A375 (cell line): ENCODE data around the gene MAML2. TPM values are rescaled to one million over a fixed set of nuclear protein-coding genes. Genes with fewer than 3 reads are reported as not detected.

ENCODE experiments used
- small RNA-seq: library from RNA; depleted of rRNA; stranded (forward); fragments of <200 nt; gene quantifications from one replicate; pipeline ENCODE3, GENCODE V24; 2014
- total RNA-seq: library from RNA; depleted of rRNA; stranded (reverse); fragments of >200 nt; shearing (Covaris generic); gene quantifications from 2 replicates; pipeline ENCODE4 v1.2.3, GENCODE V29; 2014; rRNA removed

Gene MAML2
- total RNA-seq, result 15.1 and 17.9 TPM in 2 replicates

DNA sequence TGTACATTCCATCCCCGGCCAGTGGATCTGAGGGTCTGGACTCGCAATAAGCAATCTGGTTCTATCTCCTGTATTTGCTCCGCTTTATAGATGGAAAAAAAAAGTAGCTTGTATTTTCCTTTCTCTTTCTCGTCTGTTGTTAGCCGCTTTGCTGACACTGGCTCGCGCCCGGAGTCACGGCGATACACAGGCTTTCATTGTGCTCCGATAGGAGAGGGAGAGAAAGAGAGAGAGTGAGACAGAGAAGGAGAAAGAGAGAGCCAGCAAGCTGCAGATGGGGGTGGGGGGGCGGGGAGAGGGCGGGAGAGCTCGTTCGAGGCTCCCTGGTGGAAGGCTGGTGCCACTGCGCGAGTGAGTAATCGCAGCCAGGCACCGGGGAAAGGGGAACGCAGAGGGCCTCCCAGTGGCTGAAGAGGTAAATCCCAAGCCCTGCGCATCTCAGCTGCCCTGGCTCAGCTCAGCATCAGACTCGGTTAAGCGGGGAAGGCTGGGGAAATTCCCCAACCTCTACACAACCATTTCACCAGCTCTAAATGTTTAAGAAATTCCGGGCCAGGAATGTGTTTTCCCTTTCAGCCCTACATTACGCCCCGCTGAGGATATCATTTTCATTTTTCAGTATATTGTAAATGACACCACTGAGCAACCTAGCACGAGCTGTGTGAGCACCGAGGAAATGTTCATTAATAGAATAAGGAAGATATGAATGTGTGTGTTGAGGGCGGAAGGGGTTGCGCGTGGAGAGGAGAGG, at the start of gene MAML2:
TSS of gene MAML2 (minus strand) at position 235 of the 751 bp plus-strand sequence. CDS start 1,300 bp downstream, outside the sequence.

GRCh38 chr11:96389720-96390487, 46.9 kb upstream of the MAML2 start, which contains the start of the genes CCDC82 and JRKL:
TSS of gene CCDC82 (minus strand) at chr11:96389912. CDS start at chr11:96384747, 5,165 bp downstream.
TSS of gene JRKL (plus strand) at chr11:96390013. CDS start at chr11:96390650, 637 bp downstream.

Small RNAs within 50 kb of the gene (small RNA-seq; reads per million reads assigned to genes)
- gene MIR1260B, result not detected

Other genes with a start within 250 kb of the MAML2 start
- gene CCDC82, start 46.7 kb upstream of the MAML2 start, total RNA-seq, result 22.7 and 24.7 TPM in 2 replicates
- gene JRKL, start 46.8 kb upstream of the MAML2 start, total RNA-seq, result 6.0 and 7.5 TPM in 2 replicates